Transverse colon (tissue), 4 donors: Measurements from ENCODE around the gene IMP4.

ENCODE experiments used
- CTCF ChIP-seq, 5 experiments: fragments of 200-600 bp in 3 of 5; fragments of 450-650 bp in 2 of 5; sonication (generic) in 3 of 5; IDR thresholded peaks; 1 replicate in 2 of 5; 2 replicates in 3 of 5; pipeline ENCODE4 v1.5.1; 2016 to 2017; ENCODE audit warnings: antibody characterized with exemption in 5 of 5, inconsistent platforms in 3 of 5, mild to moderate bottlenecking in 2 of 5, moderate library complexity in 1 of 5
- POLR2AphosphoS5 ChIP-seq, 3 donors: sonication (generic); formaldehyde crosslinking; IDR thresholded peaks; one replicate each; pipeline ENCODE4 v1.6.1; 2016; ENCODE audit warnings: antibody characterized with exemption in 3 of 3

- TF ChIP-seq CTCF (IDR thresholded peaks at IDR 0.05) = no peak
- TF ChIP-seq POLR2AphosphoS5 (IDR thresholded peaks at IDR 0.05) = no peak
Observed at GRCh38 chr2:130346741-130347066, 4.0 kb downstream of the IMP4 start.
